Thoracic aorta (tissue), 2 donors: ENCODE data around the gene DR1. TPM values are rescaled to one million over a fixed set of nuclear protein-coding genes. Genes with fewer than 3 reads are reported as not detected.

ENCODE experiments used
- ATAC-seq: fragments of 150-250 bp; one replicate; pipeline ENCODE4 v1.8.0; 2017; ENCODE audit warnings: low read depth; ENCODE audit not compliant: insufficient number of reproducible peaks, low FRiP score
- DNase-seq: peaks from one replicate; pipeline ENCODE4 v3.0.0-alpha.2; 2020; ENCODE audit warnings: low spot score
- H3K27ac ChIP-seq, 2 donors: fragments of 200-600 bp; sonication (generic); 1 replicate in 1 of 2; 2 replicates in 1 of 2; pipeline ENCODE4 v1.5.1; 2016; ENCODE audit warnings: mild to moderate bottlenecking in 2 of 2, moderate library complexity in 2 of 2
- H3K27me3 ChIP-seq: fragments of 200-600 bp; sonication (generic); replicated peaks from 2 replicates; pipeline ENCODE4 v1.6.0; 2016; ENCODE audit warnings: mild to moderate bottlenecking; ENCODE audit not compliant: insufficient read depth
- H3K36me3 ChIP-seq: fragments of 200-600 bp; sonication (generic); one replicate; pipeline ENCODE4 v1.5.1; 2016
- H3K4me1 ChIP-seq, 2 donors: fragments of 200-600 bp; sonication (generic); 1 replicate in 1 of 2; 2 replicates in 1 of 2; pipeline versions ENCODE4 v1.5.1 to v1.6.0; 2016; ENCODE audit warnings: low read depth in 2 of 2, mild to moderate bottlenecking in 1 of 2; ENCODE audit not compliant: control insufficient read depth in 1 of 2
- H3K4me3 ChIP-seq: fragments of 200-600 bp; sonication (generic); 2 replicates; pipeline ENCODE4 v1.5.1; 2016; ENCODE audit warnings: mild to moderate bottlenecking
- H3K9me3 ChIP-seq: fragments of 200-600 bp; sonication (generic); 2 replicates; pipeline ENCODE4 v1.5.1; 2016
- CTCF ChIP-seq: fragments of 200-600 bp; sonication (generic); IDR thresholded peaks from one replicate; pipeline ENCODE4 v1.5.1; 2019; ENCODE audit warnings: antibody characterized with exemption
- total RNA-seq, 2 donors: library from RNA; depleted of rRNA; stranded (reverse); fragments of >200 nt; gene quantifications; one replicate each; pipeline versions ENCODE4 v1.1.0 to v1.2.3, GENCODE V29; 2016

Gene DR1
- total RNA-seq, 2 donors from 2014 or later = 13.8 to 33.2 TPM

GRCh38 chr1:93322349-93322748 is 23.4 kb upstream of the DR1 start:
- no peak for ATAC-seq
- H3K4me3 ChIP-seq = no peak overlapping the region
- no peak for DNase-seq
- no peak overlapping the region for H3K27ac ChIP-seq
- TF ChIP-seq CTCF = no peak
- H3K9me3 ChIP-seq = no peaks in the 10 kb centered on the region
- peaks cover 0 to 4% of the 10 kb centered on the region in 2 donors for H3K4me1 ChIP-seq
- no peaks in the 10 kb centered on the region for H3K27me3 ChIP-seq
- no peaks in the 10 kb centered on the region for H3K36me3 ChIP-seq

DNA sequence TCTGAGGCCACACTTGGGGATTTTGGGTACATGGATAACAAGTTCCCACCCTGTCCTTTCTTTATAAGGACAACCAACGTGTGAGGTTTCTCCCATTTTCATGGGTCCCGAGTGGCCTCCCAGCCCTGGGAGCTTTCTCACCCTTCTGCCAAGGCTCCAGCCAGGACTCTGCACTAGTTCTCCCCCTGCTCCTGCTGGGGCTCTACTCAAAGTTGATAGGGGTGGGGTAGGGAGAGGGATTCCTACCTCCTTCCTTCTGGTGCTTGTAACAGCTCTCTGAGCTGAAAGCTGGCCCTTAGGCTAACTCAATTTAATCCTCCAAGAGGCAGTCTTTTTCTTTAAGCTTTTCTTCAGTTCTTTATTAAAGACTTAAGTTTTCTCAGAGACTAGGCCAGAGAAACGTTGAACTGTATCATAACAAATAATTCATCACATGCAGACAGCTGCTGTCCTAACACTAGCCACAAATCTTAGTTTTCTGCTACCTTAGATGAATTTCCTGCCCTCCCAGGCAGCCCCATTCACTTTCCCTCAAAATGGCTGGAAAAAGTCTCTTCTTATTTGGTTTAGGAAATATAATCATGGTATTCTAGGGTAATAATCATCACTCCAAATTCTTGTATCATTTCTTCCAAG is 22.4 kb upstream of the DR1 start:
- Histone ChIP-seq H3K4me1 (peaks cover 0 to 4% of the 10 kb centered on the region in 2 donors), H3K4me3 (no peak overlapping the region), H3K27ac (no peak overlapping the region), H3K27me3 (no peaks in the 10 kb centered on the region), H3K36me3 (no peaks in the 10 kb centered on the region), H3K9me3 (no peaks in the 10 kb centered on the region)
- no peak for ATAC-seq
- TF ChIP-seq CTCF = no peak
- no peak for DNase-seq

DNA sequence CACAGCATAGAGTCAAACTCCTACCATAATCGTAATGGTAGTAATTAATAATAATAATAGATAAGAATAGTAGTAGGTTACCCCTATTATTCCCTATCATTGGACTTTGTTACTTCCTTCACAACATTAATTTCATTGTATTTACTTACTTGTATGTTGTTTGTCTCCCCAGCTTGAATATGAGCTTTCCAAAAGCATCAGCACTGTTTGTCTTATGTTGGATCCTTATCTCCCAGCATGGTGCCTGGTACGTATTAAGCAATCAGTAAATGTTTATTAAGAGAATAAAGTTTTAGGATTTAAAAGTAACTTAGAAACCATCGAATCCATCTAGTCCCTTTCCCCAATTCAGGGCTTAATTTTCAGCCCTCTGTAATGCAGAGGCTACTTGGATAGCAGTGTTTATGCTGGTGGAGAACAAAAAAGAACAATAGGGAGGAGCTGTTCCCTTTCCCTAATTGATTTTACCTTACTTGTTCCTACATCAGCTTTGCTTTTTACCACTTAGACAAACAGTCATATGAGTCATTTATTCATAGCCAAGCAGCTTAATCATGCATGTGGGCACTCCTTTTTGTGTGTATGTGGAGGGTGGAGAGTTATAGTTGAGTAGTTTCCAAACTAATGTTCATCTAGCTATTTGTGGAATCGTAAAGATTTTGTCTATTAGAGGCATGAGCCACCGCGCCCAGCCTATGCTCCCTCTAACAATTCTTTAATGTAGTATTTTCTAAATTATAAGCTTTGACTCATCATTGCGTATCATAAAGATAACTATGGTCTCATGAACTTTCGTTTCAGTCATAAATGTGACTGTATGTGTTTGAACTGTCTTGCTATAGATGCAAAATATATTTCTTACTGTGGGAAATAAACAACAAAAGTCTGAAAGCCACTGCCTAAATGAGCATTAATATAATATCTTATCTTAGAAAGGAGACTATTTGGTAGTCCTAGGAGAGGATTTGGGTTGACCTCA is 20.9 kb upstream of the DR1 start:
- ATAC-seq (no peak), DNase-seq (no peak)
- Histone ChIP-seq H3K27me3 (no peaks in the 10 kb centered on the region), H3K27ac (no peak overlapping the region), H3K4me3 (no peak overlapping the region), H3K9me3 (no peaks in the 10 kb centered on the region), H3K36me3 (no peaks in the 10 kb centered on the region), H3K4me1 (peaks cover 0 to 4% of the 10 kb centered on the region in 2 donors)
- no peak for TF ChIP-seq CTCF

- no peak overlapping the region for H3K27ac ChIP-seq
- no peaks in the 10 kb centered on the region for H3K9me3 ChIP-seq
- no peaks in the 10 kb centered on the region for H3K36me3 ChIP-seq
- H3K27me3 ChIP-seq = no peaks in the 10 kb centered on the region
- DNase-seq (no peak), ATAC-seq (no peak)
- H3K4me1 ChIP-seq = no peaks in the 10 kb centered on the region
- TF ChIP-seq CTCF = no peak
- no peak overlapping the region for H3K4me3 ChIP-seq
Observed at GRCh38 chr1:93328809-93329760, 16.6 kb upstream of the DR1 start.
